H1 (cell line): ENCODE measurements around the gene RCC2. TPM values are rescaled to one million over a fixed set of nuclear protein-coding genes. Genes with fewer than 3 reads are reported as not detected.

Experiments
- ATF2 ChIP-seq: IDR thresholded peaks from 2 replicates; pipeline ENCODE4 v1.6.1; 2012; ENCODE audit warnings: low read length, inconsistent platforms
- CTCF ChIP-seq, 3 experiments: IDR thresholded peaks; 1 replicate in 2 of 3; 2 replicates in 1 of 3; pipeline versions ENCODE4 v1.5.1 to v1.6.1; 2011; ENCODE audit warnings: low read length in 3 of 3, mild to moderate bottlenecking in 3 of 3, inconsistent platforms in 2 of 3, low read depth in 1 of 3, moderate library complexity in 1 of 3; ENCODE audit not compliant: insufficient read depth in 1 of 3; ENCODE audit errors: control extremely low read depth in 1 of 3
- JUN ChIP-seq: IDR thresholded peaks from 2 replicates; pipeline ENCODE4 v1.6.1; 2011; ENCODE audit warnings: low read depth, mild to moderate bottlenecking, improper control_type of control experiment, low read length
- PHF8 ChIP-seq: fragments of 200-600 bp; sonication (generic); conservative IDR thresholded peaks from 2 replicates; pipeline ENCODE4 v1.7.1; 2012; ENCODE audit warnings: low read depth, mild to moderate bottlenecking, inconsistent platforms, low read length, moderate library complexity
- RAD21 ChIP-seq, 2 experiments: IDR thresholded peaks in 1 of 2; conservative IDR thresholded peaks in 1 of 2; 2 replicates each; pipeline ENCODE4 v1.6.1; 2011; ENCODE audit warnings: low read depth in 2 of 2, low read length in 2 of 2, improper control_type of control experiment in 1 of 2, inconsistent platforms in 1 of 2, mild to moderate bottlenecking in 1 of 2, moderate library complexity in 1 of 2
- RBBP5 ChIP-seq: IDR thresholded peaks from 2 replicates; pipeline ENCODE4 v1.7.1; 2012; ENCODE audit warnings: low read depth, mild to moderate bottlenecking, inconsistent platforms, low read length, moderate library complexity, borderline replicate concordance
- SIN3A ChIP-seq, 2 experiments: IDR thresholded peaks in 1 of 2; conservative IDR thresholded peaks in 1 of 2; 2 replicates each; pipeline ENCODE4 v1.6.1; 2011 to 2012; ENCODE audit warnings: low read length in 2 of 2, improper control_type of control experiment in 1 of 2, low read depth in 1 of 2, mild to moderate bottlenecking in 1 of 2
- polyA plus RNA-seq, 7 experiments: library from polyadenylated mRNA; depleted of rRNA in 3 of 7; stranded (reverse) in 5 of 7; unstranded in 2 of 7; fragments of >200 nt in 5 of 7; fragments of 200-250 nt in 2 of 7; gene quantifications; 1 replicate in 5 of 7; 2 replicates in 1 of 7; 4 replicates in 1 of 7; pipeline versions ENCODE4 v1.2.1 to v1.2.3, GENCODE V29; 2011 to 2013; ENCODE audit warnings: missing spikeins in 2 of 7, mixed read lengths in 2 of 7
- total RNA-seq: library from RNA; stranded (reverse); fragmentation: NEBNext Ultra II Directional; extraction: Animal tissue kit (Norgen Biotek cat#: 25700); gene quantifications from 2 replicates; pipeline ENCODE4 v1.2.1, GENCODE V29; 2021

Gene RCC2
- total and polyA plus RNA-seq, 2 of the 8 experiments (the other 6 are each of a cell fraction or from before 2014, with no cell fraction given), result 229 to 455 TPM

GRCh38 chr1:17377325-17377953 is 62.0 kb downstream of the RCC2 start (continued):
- TF ChIP-seq JUN (no peak), PHF8 (no peak), CTCF (IDR thresholded peaks at IDR 0.05; ENCODE audit: control extremely low read depth in 1 of 3, insufficient read depth in 1 of 3, low read depth in 1 of 3, low read length in 3 of 3) (no peak), SIN3A (conservative IDR thresholded peaks at IDR 0.05 in 1 of 2, IDR thresholded peaks at IDR 0.05 in 1 of 2; ENCODE audit: low read depth in 1 of 2, low read length in 2 of 2) (peak; percentile 63 to 68; a peak in 2 of 4 replicates), RBBP5 (peak; percentile 91; the same call in 1 of the 2 replicates), ATF2 (0 out of 2 replicates have a peak, but pooled peaks have one; percentile 34), RAD21 (IDR thresholded peaks at IDR 0.05 in 1 of 2, conservative IDR thresholded peaks at IDR 0.05 in 1 of 2; ENCODE audit: low read depth in 2 of 2, low read length in 2 of 2) (no peak)
